AG09319 (cell line): ENCODE data around the gene KRTAP4-2.
"Not testable (repeated sequence)": the region's sequence is repeated elsewhere in the genome, so short reads cannot be mapped to it uniquely, and the experiment has no call there.

Experiments
- DNase-seq: peaks from one replicate; pipeline ENCODE4 v3.0.0-alpha.2; 2010; ENCODE audit warnings: low read depth; ENCODE audit errors: extremely low read depth
- CTCF ChIP-seq: IDR thresholded peaks from 2 replicates; pipeline ENCODE4 v1.5.1; 2011; ENCODE audit warnings: low read depth, mild to moderate bottlenecking, inconsistent platforms, low read length, moderate library complexity

Gene KRTAP4-2

DNA sequence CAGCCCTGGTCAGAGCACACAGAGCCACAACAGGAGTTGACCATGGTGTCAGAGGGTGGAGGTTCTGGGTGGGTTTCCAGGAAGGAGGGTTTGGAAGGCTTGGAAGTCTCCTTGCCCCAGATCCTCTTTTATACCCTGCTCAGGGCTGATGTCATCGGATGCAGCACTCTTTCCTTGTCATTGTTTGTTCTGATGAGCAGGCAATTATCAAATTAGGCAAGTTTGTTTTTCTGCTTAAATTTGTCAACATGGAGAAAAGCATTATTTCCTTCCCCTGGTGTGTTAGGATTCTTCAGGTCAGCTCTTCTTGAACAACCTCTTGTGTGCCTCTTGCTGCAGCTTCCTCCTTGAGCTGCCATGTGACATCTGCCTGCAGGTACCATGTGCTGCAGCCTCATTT, 17.4 kb downstream of the KRTAP4-2 start, which contains the start of gene KRTAP4-4:
KRTAP4-4 (minus strand) TSS at position 101 of the 400 bp plus-strand sequence; CDS start at position 44, 57 bp downstream.
- TF ChIP-seq CTCF, result no peak

DNA sequence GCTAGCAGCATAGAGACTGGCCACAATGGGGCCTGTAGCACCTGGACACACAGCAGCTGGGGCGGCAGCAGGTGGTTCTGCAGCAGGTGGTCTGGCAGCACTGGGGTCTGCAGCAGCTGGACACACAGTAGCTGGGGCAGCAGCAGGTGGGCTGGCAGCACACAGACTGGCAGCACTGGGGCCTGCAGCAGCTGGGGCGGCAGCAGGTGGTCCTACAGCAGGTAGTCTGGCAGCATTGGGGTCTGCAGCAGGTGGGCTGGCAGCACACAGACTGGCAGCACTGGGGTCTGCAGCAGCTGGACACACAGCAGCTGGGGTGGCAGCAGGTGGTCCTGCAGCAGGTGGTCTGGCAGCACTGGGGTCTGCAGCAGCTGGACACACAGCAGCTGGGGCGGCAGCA, 17.8 kb downstream of the KRTAP4-2 start:
- not testable (repeated sequence) for DNase-seq

More for the DNA sequence above, 17.4 kb downstream of the KRTAP4-2 start, which contains the start of gene KRTAP4-4:
- DNase-seq, result no peak

GRCh38 chr17:41153856-41154255, 24.2 kb downstream of the KRTAP4-2 start:
- no peak for DNase-seq
- TF ChIP-seq CTCF, result no peak

- no peak for DNase-seq
- TF ChIP-seq CTCF, result no peak
Measured at GRCh38 chr17:41151525-41151924, 26.5 kb downstream of the KRTAP4-2 start.

DNA sequence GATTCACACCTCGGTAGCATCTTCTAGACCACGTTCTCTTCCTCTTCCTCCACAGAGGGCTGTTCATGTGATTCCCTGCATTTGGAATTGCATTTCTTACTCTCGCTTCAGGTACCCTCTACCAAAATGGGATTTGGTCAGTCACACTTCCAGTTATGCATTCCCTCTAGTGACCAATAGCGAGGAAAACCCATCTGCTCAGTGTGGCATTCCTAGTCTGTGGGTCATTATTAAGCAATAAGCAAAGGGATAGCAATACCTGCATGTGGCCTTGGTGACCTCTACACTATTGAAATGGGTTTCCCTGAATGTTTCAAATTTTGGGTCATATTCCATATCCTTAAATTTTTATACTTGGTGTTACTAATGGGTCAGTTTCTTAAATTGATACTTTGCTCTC, 28.0 kb downstream of the KRTAP4-2 start:
- DNase-seq, result no peak
- TF ChIP-seq CTCF, result no peak

DNA sequence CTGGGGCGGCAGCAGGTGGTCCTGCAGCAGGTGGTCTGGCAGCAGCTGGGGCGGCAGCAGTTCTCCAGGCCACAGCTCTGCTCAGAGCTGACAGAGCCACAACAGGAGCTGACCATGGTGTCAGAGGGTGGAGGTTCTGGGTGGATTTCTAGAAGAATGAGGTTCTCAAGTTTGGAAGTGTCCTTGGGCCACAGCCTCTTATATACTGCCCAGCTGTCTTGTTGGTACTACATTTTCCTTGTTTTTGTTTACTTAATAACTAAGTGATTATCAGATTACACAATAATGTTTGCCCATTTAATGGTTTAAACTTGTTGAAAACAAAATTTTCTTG, 28.4 kb downstream of the KRTAP4-2 start, which contains the start of gene KRTAP4-5:
KRTAP4-5 (minus strand) TSS at position 174 of the 334 bp plus-strand sequence; CDS start at position 116, 58 bp downstream.
- TF ChIP-seq CTCF, result no peak
- no peak for DNase-seq

DNA sequence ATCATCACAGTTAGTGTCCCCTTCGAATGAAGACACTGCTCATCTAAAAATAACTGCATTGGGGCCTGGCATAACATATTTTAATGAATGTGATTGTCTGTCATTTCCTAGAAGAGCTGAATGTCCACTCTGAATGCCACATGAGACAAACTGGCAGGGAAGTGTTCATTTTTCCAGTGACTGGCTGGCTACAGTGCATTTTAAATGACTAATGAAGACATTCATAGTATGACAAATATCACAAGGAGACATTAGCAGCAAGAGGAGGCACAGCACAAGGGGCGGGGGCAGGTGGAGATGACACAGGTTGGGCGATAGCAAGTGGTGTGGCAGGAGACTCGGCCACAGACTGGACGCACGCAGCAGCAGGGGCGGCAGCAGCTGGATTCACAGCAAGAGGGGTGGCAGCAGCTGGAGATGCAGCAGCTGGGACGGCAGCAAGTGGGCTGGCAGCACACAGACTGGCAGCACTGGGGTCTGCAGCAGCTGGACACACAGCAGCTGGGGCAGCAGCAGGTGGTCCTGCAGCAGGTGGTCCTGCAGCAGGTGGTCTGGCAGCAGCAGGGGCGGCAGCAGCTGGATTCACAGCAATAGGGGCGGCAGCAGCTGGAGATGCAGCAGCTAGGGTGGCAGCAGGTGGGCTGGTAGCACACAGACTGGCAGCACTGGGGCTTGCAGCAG, 28.9 kb downstream of the KRTAP4-2 start:
- not testable (repeated sequence) for DNase-seq

GRCh38 chr17:41147531-41148204, 30.4 kb downstream of the KRTAP4-2 start:
- TF ChIP-seq CTCF, result no peak

More at GRCh38 chr17:41147531-41148204, 30.4 kb downstream of the KRTAP4-2 start:
- DNase-seq, result no peak
